NCI-H146 treated with DMSO at 0.1 percent for 48 hours (cell line): ENCODE measurements around the gene FAM210B.
"Not testable (repeated sequence)": the region's sequence is repeated elsewhere in the genome, so short reads cannot be mapped to it uniquely, and the experiment has no call there.

ENCODE experiments used
- DNase-seq: peaks from one replicate; lab custom pipeline; 2025; ENCODE audit not compliant: unreplicated experiment; lab: John Stamatoyannopoulos, UW

Gene FAM210B, protein sequence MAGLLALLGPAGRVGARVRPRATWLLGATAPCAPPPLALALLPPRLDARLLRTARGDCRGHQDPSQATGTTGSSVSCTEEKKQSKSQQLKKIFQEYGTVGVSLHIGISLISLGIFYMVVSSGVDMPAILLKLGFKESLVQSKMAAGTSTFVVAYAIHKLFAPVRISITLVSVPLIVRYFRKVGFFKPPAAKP

DNA sequence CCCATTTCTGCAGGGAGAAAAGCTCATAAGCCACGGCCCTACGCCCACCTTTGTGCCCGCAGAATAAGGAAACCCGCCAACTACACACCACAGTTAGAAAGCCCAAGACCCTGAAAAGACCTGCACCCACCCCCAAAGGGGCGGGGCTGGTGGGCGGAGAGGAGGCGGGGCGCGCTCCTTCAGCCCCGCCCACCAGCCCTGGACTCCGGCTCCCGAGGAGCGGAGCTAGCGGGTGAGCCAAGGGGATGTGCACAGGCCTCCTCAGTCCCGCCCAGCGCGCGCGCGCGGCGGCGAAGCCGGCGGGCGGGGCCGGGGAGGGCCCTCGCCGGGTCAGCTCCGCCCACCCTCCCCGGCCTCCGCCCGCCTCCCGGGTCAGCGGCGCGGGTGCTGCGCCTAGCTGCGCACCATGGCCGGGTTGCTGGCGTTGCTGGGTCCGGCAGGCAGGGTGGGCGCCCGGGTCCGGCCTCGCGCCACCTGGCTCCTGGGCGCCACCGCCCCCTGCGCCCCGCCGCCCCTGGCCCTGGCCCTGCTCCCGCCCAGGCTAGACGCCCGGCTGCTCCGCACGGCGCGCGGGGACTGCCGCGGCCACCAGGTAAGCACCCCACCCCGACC, at the start of gene FAM210B:
Gene FAM210B, plus strand, starts transcription at position 375 of the 612 bp plus-strand sequence. Its CDS starts 32 bp downstream, at position 407.
- DNase-seq: peak; percentile 77

DNA sequence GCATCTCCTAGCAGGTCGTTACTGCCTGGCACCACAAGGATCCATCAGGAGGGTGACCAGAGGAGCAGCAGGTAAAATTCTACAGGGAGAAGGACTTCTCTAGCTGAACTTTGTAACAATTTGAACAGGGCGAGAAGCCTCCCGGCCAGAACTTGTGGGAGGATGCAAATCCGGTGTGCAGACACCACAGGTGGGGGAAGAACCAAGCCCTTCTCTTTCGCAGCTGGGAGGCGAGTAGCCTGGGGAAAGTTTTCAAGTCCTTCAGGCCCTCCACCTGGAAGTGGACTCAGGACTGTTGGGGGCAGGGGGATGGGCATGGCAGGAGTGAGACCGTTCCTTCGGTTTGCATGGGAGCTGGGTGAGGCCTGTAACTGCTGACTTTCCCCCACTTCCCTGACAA, 42.7 kb upstream of the FAM210B start:
- no peak for DNase-seq

DNA sequence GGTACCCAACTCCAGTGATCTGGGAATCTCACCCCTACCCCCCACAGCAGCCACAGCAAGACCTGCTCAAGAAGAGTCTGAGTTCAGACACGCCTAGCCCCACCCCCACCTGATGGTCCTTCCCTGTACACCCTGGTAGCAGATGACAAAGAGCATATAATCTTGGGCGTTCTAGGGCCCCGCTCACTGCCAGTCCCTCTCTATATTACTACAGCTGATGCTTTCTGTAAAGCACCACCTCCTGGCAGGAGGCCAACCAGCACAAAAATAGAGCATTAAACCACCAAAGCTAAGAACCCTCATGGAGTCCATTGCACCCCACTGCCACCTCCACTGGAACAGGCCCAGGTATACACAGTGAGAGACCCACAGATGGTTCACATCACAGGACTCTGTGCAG, 42.3 kb upstream of the FAM210B start:
- no peak for DNase-seq

DNA sequence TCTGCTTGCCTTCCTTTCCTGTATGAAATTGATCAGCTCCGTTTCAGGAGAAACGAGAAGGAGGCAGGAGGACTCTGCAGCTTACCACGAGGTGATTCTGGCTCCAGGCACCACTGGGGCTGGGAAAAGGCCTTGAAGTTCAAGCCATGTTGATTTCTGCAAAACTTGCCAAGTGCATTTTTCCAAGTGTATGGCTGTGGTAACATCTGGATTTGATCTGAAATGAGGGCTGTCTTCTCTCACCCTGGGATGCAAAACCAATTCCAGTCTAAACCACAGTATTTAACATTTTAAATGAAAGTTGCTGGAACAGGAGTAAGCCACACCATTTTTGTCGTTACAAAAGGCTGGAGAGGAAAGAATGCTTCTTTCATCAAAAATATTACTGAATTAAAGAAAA, 36.1 kb upstream of the FAM210B start:
- DNase-seq: no peak

DNA sequence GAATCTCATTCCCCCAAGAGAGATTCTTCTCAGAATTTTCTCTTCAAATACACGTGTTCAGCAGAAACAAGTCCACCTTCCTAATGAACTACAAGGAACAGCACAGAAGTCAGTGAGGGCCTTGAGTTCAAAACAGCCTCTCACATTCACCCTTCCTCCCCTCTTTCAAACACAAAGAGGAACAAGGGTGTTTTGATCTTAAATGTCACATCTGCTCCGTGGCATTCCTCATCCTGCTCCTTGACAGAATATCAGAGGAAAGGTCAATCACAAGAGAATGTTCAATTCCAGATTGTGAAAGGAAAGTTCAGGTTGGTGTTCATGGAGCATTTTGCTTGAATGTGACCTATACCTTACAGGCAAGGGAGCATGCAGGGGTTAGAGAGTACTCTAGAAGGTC, 35.6 kb upstream of the FAM210B start:
- DNase-seq: no peak

DNA sequence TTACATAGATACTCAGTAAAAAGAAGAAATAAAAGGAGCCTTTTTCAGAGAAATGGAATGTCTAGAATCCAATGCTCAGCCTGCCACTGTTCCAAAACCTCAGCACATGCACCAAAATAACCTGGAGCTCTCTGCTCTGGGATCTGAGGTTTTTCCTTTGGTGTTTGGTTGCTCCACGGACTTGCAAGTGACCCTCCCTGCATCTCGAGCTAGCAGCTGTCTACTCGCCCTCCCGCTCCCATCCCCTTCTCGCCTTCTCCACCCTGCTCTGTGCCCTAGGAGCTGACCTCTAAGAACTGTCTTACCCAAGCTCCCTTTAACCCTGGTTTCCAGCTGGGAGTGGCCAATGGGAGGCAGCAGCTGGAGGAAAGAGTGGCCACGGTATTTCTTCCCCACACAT, 35.1 kb upstream of the FAM210B start:
- no peak for DNase-seq

DNA sequence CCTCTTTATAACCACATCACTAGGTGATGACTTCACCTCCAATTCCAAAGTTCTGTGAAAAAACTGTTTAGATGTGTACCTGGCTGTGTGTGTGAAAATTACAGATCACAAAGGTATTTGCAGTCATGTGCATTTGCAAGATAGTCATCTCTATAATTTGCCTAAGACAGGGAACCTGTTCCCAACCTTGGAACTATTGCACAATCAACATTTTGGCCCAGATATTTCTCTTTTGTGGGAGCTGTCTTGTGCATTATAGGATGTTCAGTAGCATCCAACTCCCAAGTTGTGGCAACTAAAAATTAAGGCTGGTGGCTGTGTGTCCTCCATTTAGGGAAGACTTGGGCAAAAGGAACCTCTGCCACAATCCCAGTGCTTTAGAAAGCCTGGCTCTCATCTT, 34.0 kb upstream of the FAM210B start:
- no peak for DNase-seq

DNA sequence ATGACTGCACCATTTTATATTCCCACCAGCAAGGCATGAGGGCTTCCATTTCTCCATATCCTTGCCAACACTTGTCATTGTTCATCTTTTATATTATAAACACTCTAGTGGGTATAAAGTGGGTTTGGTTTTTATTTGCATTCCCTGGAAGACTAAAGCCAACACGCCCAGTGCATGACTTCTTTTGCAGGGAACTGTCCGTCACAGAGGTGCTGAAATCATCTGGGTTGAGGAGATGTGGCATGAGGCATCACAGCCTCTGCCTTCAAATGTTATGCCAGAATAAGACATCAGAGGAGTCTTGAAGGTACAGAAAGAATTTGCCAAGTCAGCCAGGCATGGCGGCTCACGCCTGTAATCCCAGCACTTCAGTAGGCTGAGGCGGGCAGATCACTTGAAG, 29.9 kb upstream of the FAM210B start:
- DNase-seq: no peak

DNA sequence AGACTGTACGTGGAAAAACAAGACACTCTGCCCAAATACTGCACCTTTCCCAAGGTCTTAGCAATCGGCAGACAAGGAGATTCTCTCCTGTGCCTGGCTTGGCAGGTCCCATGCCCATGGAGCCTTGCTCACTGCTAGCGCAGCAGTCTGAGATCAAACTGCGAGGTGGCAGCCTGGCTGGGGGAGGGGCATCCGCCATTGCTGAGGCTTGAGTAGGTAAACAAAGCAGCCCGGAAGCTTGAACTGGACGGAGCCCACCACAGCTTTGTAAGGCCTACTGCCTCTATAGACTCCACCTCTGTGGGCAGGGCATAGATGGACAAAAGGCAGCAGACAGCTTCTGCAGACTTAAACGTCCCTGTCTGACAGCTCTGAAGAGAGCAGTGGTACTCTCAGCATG, 22.1 kb upstream of the FAM210B start:
- DNase-seq: not testable (repeated sequence)

DNA sequence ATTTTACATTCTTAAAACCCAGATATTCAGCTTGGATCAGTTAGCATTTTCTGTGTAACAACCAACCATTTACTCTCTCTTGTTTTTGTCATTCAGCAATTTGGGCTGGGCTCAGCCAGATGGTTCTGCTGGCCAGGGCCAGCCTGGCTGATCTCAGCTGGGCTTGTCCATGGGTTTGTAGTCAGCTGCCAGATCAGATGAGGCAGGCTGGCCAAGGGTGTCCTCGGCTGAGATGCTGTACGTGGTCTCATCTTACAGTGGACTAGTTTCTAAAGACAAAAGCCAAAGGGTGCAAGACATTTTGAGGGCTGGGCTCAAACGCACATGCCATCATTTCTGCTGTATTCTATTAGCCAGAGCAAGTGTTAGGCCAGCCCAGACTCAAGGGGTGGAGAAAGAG, 16.0 kb upstream of the FAM210B start:
- DNase-seq: no peak

DNA sequence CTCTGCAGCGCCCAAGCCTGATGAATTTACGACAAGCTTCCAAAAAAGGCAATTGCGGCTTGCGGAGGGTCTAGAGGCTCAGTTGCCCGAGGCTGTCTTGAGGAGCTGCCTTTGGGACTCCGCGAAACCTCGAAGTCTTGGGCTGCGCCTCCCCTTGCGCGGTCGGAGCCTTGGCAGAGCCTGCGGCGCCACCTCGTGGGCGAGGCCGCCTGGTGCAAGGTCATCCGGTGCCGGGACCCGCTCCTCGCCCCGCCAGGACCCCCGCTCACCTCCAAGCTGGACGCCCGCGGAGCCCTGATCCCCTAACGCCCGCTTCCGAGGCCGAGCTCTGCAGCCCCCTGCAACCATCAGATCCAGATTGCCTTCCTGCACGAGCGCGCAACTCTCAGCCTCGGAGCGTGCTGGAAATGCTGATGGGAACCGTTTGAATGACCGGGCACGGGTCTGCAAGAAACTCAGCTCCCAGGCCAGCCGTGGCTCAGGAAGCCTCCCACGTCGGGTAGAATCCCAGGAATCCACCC, 14.9 kb upstream of the FAM210B start:
- DNase-seq: no peak

DNA sequence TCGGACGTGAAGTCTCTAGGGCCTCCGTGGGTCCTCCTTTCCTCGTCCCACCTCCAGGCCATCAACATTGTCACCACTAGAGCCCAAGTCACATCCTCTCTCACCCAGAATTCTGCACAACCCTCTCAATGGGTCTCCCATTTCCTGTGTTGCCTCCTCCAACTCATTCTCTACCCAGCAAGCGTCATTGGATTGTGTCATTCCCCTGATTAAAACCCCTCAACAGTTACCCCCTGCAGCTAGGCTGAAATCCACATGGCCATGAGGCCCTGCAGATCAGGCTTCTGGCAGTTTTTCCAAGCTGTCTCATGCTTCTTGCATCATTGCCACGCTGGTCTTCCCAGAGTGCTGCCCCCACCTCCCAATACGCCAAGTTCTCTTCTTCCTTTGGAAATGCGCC, 12.9 kb upstream of the FAM210B start:
- DNase-seq: no peak

DNA sequence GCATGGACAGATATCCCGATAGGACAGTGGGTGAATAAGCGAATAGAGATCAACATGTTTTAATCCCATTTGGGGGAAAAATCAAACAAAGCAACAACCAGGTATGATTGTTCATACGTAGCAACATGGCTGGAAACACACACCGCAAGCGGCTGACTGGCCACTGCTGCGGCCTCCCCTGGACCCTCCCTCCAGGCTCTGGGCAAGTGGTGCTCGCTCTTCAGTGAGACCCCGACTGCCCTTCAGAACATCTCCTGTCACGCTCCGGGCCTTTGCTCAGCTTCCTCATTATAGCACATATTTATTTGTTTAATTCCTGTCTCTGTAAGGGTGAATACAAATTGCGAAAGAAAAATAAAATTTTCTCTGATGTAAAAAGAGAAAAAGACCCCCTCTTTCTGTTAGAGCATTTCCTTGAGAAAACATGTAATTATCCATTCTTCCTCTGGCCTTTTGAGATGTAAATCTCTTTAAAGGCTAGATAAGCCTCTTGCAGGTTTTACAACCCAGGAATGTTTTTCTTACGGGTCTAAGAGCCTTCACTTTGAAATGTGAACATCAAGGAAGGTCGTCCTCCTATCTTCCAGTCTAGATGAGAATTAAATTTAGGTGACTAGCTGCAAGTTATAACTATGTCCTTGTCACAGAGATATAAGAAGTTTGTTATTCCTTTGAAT, 11.0 kb upstream of the FAM210B start:
- DNase-seq: no peak

DNA sequence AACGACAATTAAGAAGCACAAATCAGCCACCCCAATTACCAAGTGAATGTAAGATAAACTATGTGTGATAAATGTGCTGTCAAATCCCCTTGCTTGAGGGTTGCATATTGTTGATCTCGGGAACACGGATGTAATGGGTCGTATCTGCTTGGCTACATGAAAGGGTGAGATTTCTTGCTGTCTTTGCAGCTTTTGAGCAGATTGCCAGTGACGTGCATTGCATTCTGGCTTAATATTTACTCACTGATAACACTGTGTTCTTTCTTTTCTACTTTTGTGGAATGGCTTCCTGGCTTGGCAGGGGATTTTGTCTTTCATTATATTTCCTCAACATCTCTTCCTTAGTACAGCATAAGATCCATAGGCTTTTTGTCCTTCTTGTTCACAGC, 10.5 kb upstream of the FAM210B start:
- DNase-seq: peak; percentile 40

DNA sequence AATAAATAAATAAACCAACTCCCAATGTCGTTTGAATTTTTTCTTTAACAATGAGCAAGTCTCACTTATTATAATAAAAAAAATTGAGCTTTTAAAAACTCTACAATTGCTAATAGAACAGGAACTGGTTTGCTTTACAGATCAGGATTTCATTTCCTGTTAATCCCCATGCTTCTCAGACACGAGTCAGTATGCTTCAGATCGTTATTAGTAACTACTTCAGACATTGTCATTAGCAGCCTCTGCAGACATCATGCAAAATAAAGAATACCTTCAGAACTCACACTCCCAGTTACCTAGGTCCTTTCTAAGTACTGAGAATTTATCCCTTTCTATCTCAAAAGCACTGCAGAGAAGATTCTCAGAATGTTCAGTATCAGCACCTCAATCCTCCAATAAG, 10.0 kb upstream of the FAM210B start:
- DNase-seq: no peak

DNA sequence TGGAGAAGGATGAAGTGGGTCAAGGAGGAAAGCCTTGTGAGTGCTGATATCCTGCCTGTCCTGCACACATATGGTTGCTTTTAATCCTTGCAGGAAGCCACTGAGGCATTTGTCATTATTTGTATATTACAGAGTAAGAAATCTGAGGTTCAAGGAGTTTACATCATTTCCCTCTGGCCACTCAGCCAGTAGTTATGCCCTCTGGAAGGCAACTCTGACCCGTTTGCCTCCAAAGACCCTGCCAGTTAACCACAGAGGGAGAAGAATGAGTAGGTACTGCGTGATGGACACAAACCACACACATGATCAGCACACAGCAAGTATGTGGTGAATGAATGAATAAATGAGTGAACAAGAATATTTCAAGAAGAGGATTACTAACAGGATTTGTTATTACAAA, 7.9 kb upstream of the FAM210B start:
- no peak for DNase-seq

DNA sequence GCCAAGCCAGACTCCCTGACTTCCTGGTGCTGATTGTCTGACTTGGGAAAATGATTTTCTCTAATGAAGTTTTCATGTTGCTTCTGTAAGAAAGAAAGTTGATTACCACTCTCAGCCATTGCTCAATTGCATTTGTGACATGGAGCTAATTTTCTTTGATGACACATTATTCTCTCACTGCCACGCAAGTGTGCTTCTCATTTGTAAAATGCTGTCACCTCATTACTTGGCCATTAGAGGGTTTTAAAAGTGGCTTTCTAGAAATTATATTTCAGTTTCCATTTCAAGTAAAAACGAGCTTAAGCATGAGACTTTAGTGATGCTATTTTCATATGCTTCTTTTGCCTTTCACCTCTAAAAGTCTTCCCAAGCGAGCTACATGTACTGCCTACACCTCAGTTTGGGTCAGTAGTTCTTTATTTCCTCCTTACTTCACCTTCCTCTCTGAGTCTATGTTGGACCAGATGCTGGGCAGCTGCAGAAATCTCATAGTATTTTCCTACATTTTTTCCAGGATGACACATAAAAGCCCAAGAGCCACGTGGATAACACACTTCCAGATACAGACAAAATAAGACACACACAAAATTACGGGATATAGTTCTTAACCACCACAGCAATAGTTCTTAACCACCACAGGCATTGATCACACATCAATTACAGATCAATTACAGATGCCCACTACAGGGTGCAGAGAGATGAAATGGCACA, 6.3 kb upstream of the FAM210B start:
- no peak for DNase-seq

DNA sequence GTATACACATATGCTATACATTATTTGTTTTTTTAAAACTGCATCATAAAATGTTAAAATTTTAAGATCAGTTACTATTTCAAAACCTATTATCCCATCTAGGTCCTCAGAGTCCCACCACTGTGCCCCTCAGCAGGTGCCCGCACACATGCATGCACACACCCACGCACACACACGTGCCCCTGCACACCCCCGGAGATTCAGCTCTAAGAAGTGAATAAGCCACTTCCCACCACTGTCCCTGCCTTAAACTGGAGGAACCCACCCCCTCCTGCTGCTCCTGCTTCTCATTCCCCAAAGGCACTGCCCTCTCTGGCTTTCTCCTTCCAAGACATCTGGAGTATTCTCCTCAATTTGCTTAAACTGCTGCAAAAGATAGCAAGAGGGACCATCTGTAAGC, 5.4 kb upstream of the FAM210B start:
- DNase-seq: no peak

DNA sequence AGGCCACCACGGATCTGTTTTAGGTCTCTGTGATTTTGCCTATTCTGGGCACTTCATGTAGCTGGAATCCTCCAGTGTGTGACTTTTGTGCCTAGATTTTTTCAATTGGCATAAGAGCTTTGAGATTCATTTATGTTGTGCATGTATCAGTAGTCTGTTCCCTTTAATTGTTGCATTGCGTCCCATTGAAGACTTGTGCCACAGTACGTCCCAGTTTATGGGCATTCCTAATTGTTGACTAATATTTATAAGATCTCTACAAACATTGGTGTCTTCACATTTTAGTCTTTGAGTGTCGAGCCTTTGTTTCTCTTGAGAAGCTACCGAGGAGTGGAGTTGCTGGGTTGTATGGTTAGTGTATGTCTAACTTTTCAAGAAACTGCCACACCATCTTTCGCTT, 704 bp upstream of the FAM210B start:
- DNase-seq: no peak

DNA sequence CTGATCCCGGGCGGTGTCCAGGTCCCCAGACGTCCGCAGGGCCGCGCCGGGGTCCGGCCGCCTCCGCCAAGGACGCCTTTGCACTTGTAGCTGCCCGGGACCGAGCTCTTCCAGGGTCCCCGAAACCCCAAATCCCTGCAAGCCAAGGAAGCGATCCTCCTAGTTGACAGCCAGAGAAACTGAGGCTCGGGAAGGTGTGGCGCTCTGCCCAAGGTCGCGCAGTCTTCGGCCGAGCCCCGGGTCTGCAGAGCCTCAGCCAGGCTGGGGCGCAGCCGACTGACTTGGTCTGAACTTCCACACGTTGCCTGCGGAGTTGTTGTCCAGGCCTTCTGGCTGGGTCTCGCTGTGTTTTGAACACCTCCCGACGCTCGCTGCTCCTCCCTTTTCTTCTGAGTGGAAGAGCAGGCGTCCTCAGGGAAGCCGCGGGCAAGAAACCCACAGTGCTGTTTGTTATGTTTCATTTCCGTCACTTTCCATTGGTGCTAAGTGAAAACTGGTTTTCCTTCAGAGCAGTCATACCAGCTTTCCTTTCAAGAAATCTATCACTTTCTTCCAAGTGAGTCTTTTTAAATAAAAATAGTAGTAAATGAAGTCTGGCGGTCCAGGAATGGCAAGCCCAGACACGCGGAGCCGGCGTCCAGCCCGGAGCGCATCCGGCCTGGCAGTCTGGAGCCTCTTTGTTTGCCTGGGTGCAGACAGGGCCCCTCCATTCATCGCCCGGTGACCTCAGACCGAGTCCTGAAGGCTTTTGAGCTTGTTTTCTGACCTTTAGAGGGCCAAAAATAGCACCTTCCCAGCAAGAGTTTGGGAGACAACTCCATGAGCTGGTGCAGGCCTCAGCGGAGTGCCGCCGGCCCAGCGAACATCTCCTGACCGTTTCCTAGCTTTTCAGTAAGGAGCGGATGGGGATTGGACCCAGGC, 698 bp downstream of the FAM210B start:
- DNase-seq: peak; percentile 77
